ENCODE measurements around the gene ZBTB20. TPM values are rescaled to one million over a fixed set of nuclear protein-coding genes. Genes with fewer than 3 reads are reported as not detected.

Gene ZBTB20
- total RNA-seq, 1 experiment from 2014 or later: 3.7 TPM

- Histone ChIP-seq H3K36me3 (ENCODE audit: low read depth, low read length) (no peaks in the 10 kb centered on the region), H3K9ac (ENCODE audit: low read length) (no peak overlapping the region), H3K27ac (ENCODE audit: low read length) (no peak overlapping the region), H3K9me2 (replicated peaks; ENCODE audit: low read length) (no peaks in the 10 kb centered on the region), H2AFZ (ENCODE audit: low read length) (no peak overlapping the region), H3K27me3 (ENCODE audit: low read length) (no peaks in the 10 kb centered on the region), H3K79me2 (ENCODE audit: low read length) (no peaks in the 10 kb centered on the region), H3F3A (ENCODE audit: low read length, unreplicated experiment) (no peaks in the 10 kb centered on the region), H3K4me3 (ENCODE audit: low read length) (no peak overlapping the region), H3K4me2 (ENCODE audit: low read length) (no peak overlapping the region), H3K9me3 (ENCODE audit: low read length) (no peaks in the 10 kb centered on the region), H4K20me1 (ENCODE audit: low read length) (no peaks in the 10 kb centered on the region), H3K4me1 (ENCODE audit: insufficient read depth, low read length) (no peaks in the 10 kb centered on the region)
- DNase-seq (no peak), ATAC-seq (no peak)
- ChIA-PET POLR2A (ENCODE audit: unreplicated experiment) (interaction anchor here (0.7 kb wide), 1 partner anchor 291 kb away, joined by 7 read pairs; no protein-coding TSS in a partner anchor), CTCF (no interaction called here)
- intact Hi-C loops (cut with micrococcal nuclease): no loop called here
- TF ChIP-seq EZH2 (IDR thresholded peaks at IDR 0.05; ENCODE audit: low read length, unreplicated experiment) (no peak), EZH2phosphoT487 (IDR thresholded peaks at IDR 0.05; ENCODE audit: borderline replicate concordance, low read length) (no peak)
- TF ChIP-seq, protein P1, sequence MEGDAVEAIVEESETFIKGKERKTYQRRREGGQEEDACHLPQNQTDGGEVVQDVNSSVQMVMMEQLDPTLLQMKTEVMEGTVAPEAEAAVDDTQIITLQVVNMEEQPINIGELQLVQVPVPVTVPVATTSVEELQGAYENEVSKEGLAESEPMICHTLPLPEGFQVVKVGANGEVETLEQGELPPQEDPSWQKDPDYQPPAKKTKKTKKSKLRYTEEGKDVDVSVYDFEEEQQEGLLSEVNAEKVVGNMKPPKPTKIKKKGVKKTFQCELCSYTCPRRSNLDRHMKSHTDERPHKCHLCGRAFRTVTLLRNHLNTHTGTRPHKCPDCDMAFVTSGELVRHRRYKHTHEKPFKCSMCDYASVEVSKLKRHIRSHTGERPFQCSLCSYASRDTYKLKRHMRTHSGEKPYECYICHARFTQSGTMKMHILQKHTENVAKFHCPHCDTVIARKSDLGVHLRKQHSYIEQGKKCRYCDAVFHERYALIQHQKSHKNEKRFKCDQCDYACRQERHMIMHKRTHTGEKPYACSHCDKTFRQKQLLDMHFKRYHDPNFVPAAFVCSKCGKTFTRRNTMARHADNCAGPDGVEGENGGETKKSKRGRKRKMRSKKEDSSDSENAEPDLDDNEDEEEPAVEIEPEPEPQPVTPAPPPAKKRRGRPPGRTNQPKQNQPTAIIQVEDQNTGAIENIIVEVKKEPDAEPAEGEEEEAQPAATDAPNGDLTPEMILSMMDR (conservative IDR thresholded peaks at IDR 0.05; ENCODE audit: low read depth, low read length): no peak
- BruUV-seq (replicated peaks): no TSS peak
These were observed 337.2 kb downstream of the ZBTB20 start for GRCh38 chr3:114809668-114810413.

DNA sequence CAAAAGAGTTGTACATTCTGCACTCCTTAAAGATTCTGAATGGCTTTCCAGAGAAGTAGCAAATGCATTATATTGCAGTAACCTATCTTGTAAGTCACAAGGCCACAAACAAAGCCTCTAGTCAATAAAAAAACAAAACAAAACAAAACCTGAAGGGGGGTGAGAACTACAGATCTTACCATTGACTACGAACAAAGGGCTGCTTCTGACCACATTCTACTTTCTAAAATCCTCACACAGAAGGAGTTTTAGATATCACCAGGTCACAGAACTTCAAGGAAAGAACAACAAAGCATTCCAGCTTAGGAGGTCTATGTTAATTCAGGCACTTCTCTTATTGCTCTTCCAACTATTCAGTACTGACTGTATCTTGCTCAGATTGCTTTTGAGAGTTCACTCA, 343.0 kb downstream of the ZBTB20 start:
- H3K4me2 ChIP-seq (ENCODE audit: low read length): no peak overlapping the region
- no peaks in the 10 kb centered on the region for H3F3A ChIP-seq (ENCODE audit: low read length, unreplicated experiment)
- no peak overlapping the region for H3K27ac ChIP-seq (ENCODE audit: low read length)
- no TSS peak for BruUV-seq (replicated peaks)
- H3K36me3 ChIP-seq (ENCODE audit: low read depth, low read length): no peaks in the 10 kb centered on the region
- H3K9ac ChIP-seq (ENCODE audit: low read length): no peak overlapping the region
- ATAC-seq: no peak
- no peaks in the 10 kb centered on the region for H3K79me2 ChIP-seq (ENCODE audit: low read length)
- no peaks in the 10 kb centered on the region for H3K27me3 ChIP-seq (ENCODE audit: low read length)
- no peaks in the 10 kb centered on the region for H3K9me3 ChIP-seq (ENCODE audit: low read length)
- H4K20me1 ChIP-seq (ENCODE audit: low read length): no peaks in the 10 kb centered on the region
- H2AFZ ChIP-seq (ENCODE audit: low read length): no peak overlapping the region
- intact Hi-C loops (cut with micrococcal nuclease): no loop called here
- no peak overlapping the region for H3K4me3 ChIP-seq (ENCODE audit: low read length)
- no peaks in the 10 kb centered on the region for H3K9me2 ChIP-seq (replicated peaks; ENCODE audit: low read length)
- TF ChIP-seq, protein P1 (conservative IDR thresholded peaks at IDR 0.05; ENCODE audit: low read depth, low read length): no peak
- TF ChIP-seq EZH2phosphoT487 (IDR thresholded peaks at IDR 0.05; ENCODE audit: borderline replicate concordance, low read length) (no peak), EZH2 (IDR thresholded peaks at IDR 0.05; ENCODE audit: low read length, unreplicated experiment) (no peak)
- POLR2A ChIA-PET (ENCODE audit: unreplicated experiment): no interaction called here
- no peak for DNase-seq
- H3K4me1 ChIP-seq (ENCODE audit: insufficient read depth, low read length): no peaks in the 10 kb centered on the region
- CTCF ChIA-PET: no interaction called here

DNA sequence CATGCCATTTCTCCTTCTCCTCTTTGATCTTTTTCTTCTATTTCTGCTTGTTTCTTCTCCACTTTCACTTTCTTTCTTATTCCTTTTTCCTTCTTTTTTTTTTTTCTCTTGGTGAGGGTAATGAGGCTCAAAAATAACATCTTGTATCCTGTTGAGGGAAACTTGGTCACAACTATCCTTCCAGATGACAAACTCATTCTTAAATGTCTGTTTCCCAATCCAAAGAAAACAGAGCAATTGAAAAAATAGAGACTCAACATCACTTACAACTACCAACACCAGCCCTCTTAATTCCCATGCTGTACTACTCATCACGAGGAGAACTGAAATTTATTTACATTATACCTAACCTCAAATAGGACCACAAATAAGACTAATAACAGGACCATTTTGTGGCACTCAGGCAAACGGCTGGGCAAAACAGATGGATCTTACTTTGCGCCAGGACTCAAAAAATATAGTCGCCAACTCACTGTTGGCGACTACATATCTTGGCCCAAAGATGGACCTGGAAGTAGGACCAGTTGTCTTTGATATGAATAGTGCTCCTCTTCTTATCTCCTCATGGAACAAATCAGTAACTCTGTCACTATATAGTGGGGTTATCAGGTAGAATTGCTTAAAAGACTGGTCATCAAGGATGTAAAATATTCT, 343.9 kb downstream of the ZBTB20 start:
- H3F3A ChIP-seq (ENCODE audit: low read length, unreplicated experiment): no peaks in the 10 kb centered on the region
- no peak overlapping the region for H3K9ac ChIP-seq (ENCODE audit: low read length)
- no peak overlapping the region for H3K27ac ChIP-seq (ENCODE audit: low read length)
- H3K9me3 ChIP-seq (ENCODE audit: low read length): no peaks in the 10 kb centered on the region
- no peaks in the 10 kb centered on the region for H4K20me1 ChIP-seq (ENCODE audit: low read length)
- no peak for DNase-seq
- H3K79me2 ChIP-seq (ENCODE audit: low read length): no peaks in the 10 kb centered on the region
- H3K4me1 ChIP-seq (ENCODE audit: insufficient read depth, low read length): no peaks in the 10 kb centered on the region
- H2AFZ ChIP-seq (ENCODE audit: low read length): no peak overlapping the region
- CTCF ChIA-PET: no interaction called here
- no peak for ATAC-seq
- no peak overlapping the region for H3K4me2 ChIP-seq (ENCODE audit: low read length)
- H3K4me3 ChIP-seq (ENCODE audit: low read length): no peak overlapping the region
- H3K36me3 ChIP-seq (ENCODE audit: low read depth, low read length): no peaks in the 10 kb centered on the region
- intact Hi-C loops (cut with micrococcal nuclease): no loop called here
- TF ChIP-seq, protein P1 (conservative IDR thresholded peaks at IDR 0.05; ENCODE audit: low read depth, low read length): no peak
- no peak for TF ChIP-seq EZH2phosphoT487 (IDR thresholded peaks at IDR 0.05; ENCODE audit: borderline replicate concordance, low read length)
- POLR2A ChIA-PET (ENCODE audit: unreplicated experiment): no interaction called here
- BruUV-seq (replicated peaks): no TSS peak
- no peaks in the 10 kb centered on the region for H3K27me3 ChIP-seq (ENCODE audit: low read length)
- H3K9me2 ChIP-seq (replicated peaks; ENCODE audit: low read length): no peaks in the 10 kb centered on the region

Data from PC-3 (cell line).